ENCODE measurements around the gene CLK1.
"Not testable (repeated sequence)": the region's sequence is repeated elsewhere in the genome, so short reads cannot be mapped to it uniquely, and the experiment has no call there.

CLK1 gene

GRCh38 chr2:200828104-200828503, 36.4 kb downstream of the CLK1 start:
- H3K27me3 ChIP-seq (replicated peaks in 2 of 5; ENCODE audit: control insufficient read depth in 4 of 5, insufficient read depth in 5 of 5, low read length in 4 of 5): no peaks in the 10 kb centered on the region
- POLR2A ChIA-PET: no interaction called here
- no peaks in the 10 kb centered on the region for H3K4me1 ChIP-seq (ENCODE audit: control extremely low read depth in 1 of 4, control insufficient read depth in 4 of 4, insufficient read depth in 4 of 4, low read length in 3 of 4)
- H3K9me3 ChIP-seq (ENCODE audit: control extremely low read depth in 1 of 5, control insufficient read depth in 4 of 5, insufficient read depth in 2 of 5, low read depth in 1 of 5, low read length in 4 of 5): no peaks in the 10 kb centered on the region
- DNase-seq: no peak
- peaks cover 0 to 3% (median under 1%) of the 10 kb centered on the region in 4 experiments for H3K36me3 ChIP-seq (ENCODE audit: control insufficient read depth in 4 of 4, insufficient read depth in 4 of 4, low read length in 3 of 4)
- 100% methylated on average over 1 of the region's 2 CpGs for WGBS (ENCODE audit: insufficient coverage)
- H3K4me3 ChIP-seq (ENCODE audit: control insufficient read depth in 1 of 7, extremely low read depth in 1 of 7, insufficient read depth in 4 of 7, low read depth in 2 of 7, low read length in 6 of 7): no peak overlapping the region
- CTCF ChIA-PET: interaction anchor here (0.8 to 2.0 kb wide), 7 partner anchors 10 to 31 kb away, joined by 3 to 8 read pairs (median 3); no protein-coding TSS in a partner anchor
- no peak overlapping the region for H3K27ac ChIP-seq (ENCODE audit: insufficient read depth in 1 of 2, low read depth in 1 of 2, low read length in 2 of 2, poor library complexity in 1 of 2, severe bottlenecking in 2 of 2)

GRCh38 chr2:200821686-200822245, 42.7 kb downstream of the CLK1 start:
- H3K36me3 ChIP-seq (ENCODE audit: control insufficient read depth in 4 of 4, insufficient read depth in 4 of 4, low read length in 3 of 4): peaks cover 24 to 53% (median 42%) of the 10 kb centered on the region in 4 experiments
- H3K27ac ChIP-seq (ENCODE audit: insufficient read depth in 1 of 2, low read depth in 1 of 2, low read length in 2 of 2, poor library complexity in 1 of 2, severe bottlenecking in 2 of 2): no peak overlapping the region
- H3K4me1 ChIP-seq (ENCODE audit: control extremely low read depth in 1 of 4, control insufficient read depth in 4 of 4, insufficient read depth in 4 of 4, low read length in 3 of 4): no peaks in the 10 kb centered on the region
- no peaks in the 10 kb centered on the region for H3K27me3 ChIP-seq (replicated peaks in 2 of 5; ENCODE audit: control insufficient read depth in 4 of 5, insufficient read depth in 5 of 5, low read length in 4 of 5)
- DNase-seq: no peak
- ChIA-PET POLR2A (no interaction called here), CTCF (no interaction called here)
- no peaks in the 10 kb centered on the region for H3K9me3 ChIP-seq (ENCODE audit: control extremely low read depth in 1 of 5, control insufficient read depth in 4 of 5, insufficient read depth in 2 of 5, low read depth in 1 of 5, low read length in 4 of 5)
- H3K4me3 ChIP-seq (ENCODE audit: control insufficient read depth in 1 of 7, extremely low read depth in 1 of 7, insufficient read depth in 4 of 7, low read depth in 2 of 7, low read length in 6 of 7): no peak overlapping the region
- WGBS (ENCODE audit: insufficient coverage): 98% methylated on average over 5 of the region's 6 CpGs

GRCh38 chr2:200820573-200821234, 43.8 kb downstream of the CLK1 start:
- no peaks in the 10 kb centered on the region for H3K4me1 ChIP-seq (ENCODE audit: control extremely low read depth in 1 of 4, control insufficient read depth in 4 of 4, insufficient read depth in 4 of 4, low read length in 3 of 4)
- H3K9me3 ChIP-seq (ENCODE audit: control extremely low read depth in 1 of 5, control insufficient read depth in 4 of 5, insufficient read depth in 2 of 5, low read depth in 1 of 5, low read length in 4 of 5): no peaks in the 10 kb centered on the region
- H3K27me3 ChIP-seq (replicated peaks in 2 of 5; ENCODE audit: control insufficient read depth in 4 of 5, insufficient read depth in 5 of 5, low read length in 4 of 5): no peaks in the 10 kb centered on the region
- DNase-seq: no peak
- no peak overlapping the region for H3K4me3 ChIP-seq (ENCODE audit: control insufficient read depth in 1 of 7, extremely low read depth in 1 of 7, insufficient read depth in 4 of 7, low read depth in 2 of 7, low read length in 6 of 7)
- POLR2A ChIA-PET: interaction anchor here (0.6 kb wide), 1 partner anchor 90 kb away, joined by 3 read pairs; no protein-coding TSS in a partner anchor
- H3K27ac ChIP-seq (ENCODE audit: insufficient read depth in 1 of 2, low read depth in 1 of 2, low read length in 2 of 2, poor library complexity in 1 of 2, severe bottlenecking in 2 of 2): no peak overlapping the region
- WGBS (ENCODE audit: insufficient coverage): 100% methylated on average over 2 of the region's 5 CpGs
- CTCF ChIA-PET: interaction anchor here (1.7 to 2.7 kb wide), 3 partner anchors 12 to 38 kb away, joined by 4 to 11 read pairs (median 7); no protein-coding TSS in a partner anchor
- H3K36me3 ChIP-seq (ENCODE audit: control insufficient read depth in 4 of 4, insufficient read depth in 4 of 4, low read length in 3 of 4): peaks cover 27 to 64% (median 51%) of the 10 kb centered on the region in 4 experiments

GRCh38 chr2:200818732-200819131, 45.7 kb downstream of the CLK1 start:
- H3K27me3 ChIP-seq (replicated peaks in 2 of 5; ENCODE audit: control insufficient read depth in 4 of 5, insufficient read depth in 5 of 5, low read length in 4 of 5); DNase-seq; POLR2A ChIA-PET; H3K4me3 ChIP-seq (ENCODE audit: control insufficient read depth in 1 of 7, extremely low read depth in 1 of 7, insufficient read depth in 4 of 7, low read depth in 2 of 7, low read length in 6 of 7); H3K9me3 ChIP-seq (ENCODE audit: control extremely low read depth in 1 of 5, control insufficient read depth in 4 of 5, insufficient read depth in 2 of 5, low read depth in 1 of 5, low read length in 4 of 5); H3K4me1 ChIP-seq (ENCODE audit: control extremely low read depth in 1 of 4, control insufficient read depth in 4 of 4, insufficient read depth in 4 of 4, low read length in 3 of 4); H3K27ac ChIP-seq (ENCODE audit: insufficient read depth in 1 of 2, low read depth in 1 of 2, low read length in 2 of 2, poor library complexity in 1 of 2, severe bottlenecking in 2 of 2): not testable (repeated sequence)
- CTCF ChIA-PET: interaction anchor here (0.7 to 3.0 kb wide), 7 partner anchors 9 to 40 kb away, joined by 3 to 11 read pairs (median 4); no protein-coding TSS in a partner anchor
- H3K36me3 ChIP-seq (ENCODE audit: control insufficient read depth in 4 of 4, insufficient read depth in 4 of 4, low read length in 3 of 4): peaks cover 39 to 83% (median 63%) of the 10 kb centered on the region in 4 experiments
- 100% methylated on average over 1 of the region's 3 CpGs for WGBS (ENCODE audit: insufficient coverage)

GRCh38 chr2:200814917-200815316, 49.5 kb downstream of the CLK1 start:
- WGBS (ENCODE audit: insufficient coverage): no CpG with 5 or more reads among the region's 1 CpG
- Histone ChIP-seq H3K27ac (ENCODE audit: insufficient read depth in 1 of 2, low read depth in 1 of 2, low read length in 2 of 2, poor library complexity in 1 of 2, severe bottlenecking in 2 of 2) (no peak overlapping the region), H3K27me3 (replicated peaks in 2 of 5; ENCODE audit: control insufficient read depth in 4 of 5, insufficient read depth in 5 of 5, low read length in 4 of 5) (no peaks in the 10 kb centered on the region), H3K36me3 (ENCODE audit: control insufficient read depth in 4 of 4, insufficient read depth in 4 of 4, low read length in 3 of 4) (peaks cover 23 to 69% (median 49%) of the 10 kb centered on the region in 4 experiments), H3K4me1 (ENCODE audit: control extremely low read depth in 1 of 4, control insufficient read depth in 4 of 4, insufficient read depth in 4 of 4, low read length in 3 of 4) (peaks cover 16 to 33% (median 22%) of the 10 kb centered on the region in 4 experiments), H3K4me3 (ENCODE audit: control insufficient read depth in 1 of 7, extremely low read depth in 1 of 7, insufficient read depth in 4 of 7, low read depth in 2 of 7, low read length in 6 of 7) (no peak overlapping the region), H3K9me3 (ENCODE audit: control extremely low read depth in 1 of 5, control insufficient read depth in 4 of 5, insufficient read depth in 2 of 5, low read depth in 1 of 5, low read length in 4 of 5) (no peaks in the 10 kb centered on the region)
- CTCF ChIA-PET: interaction anchor here (1.0 to 1.8 kb wide), 3 partner anchors 13 to 43 kb away, joined by 3 to 5 read pairs (median 3); no protein-coding TSS in a partner anchor
- POLR2A ChIA-PET: no interaction called here
- DNase-seq: no peak

GRCh38 chr2:200814276-200814815, 50.1 kb downstream of the CLK1 start:
- Histone ChIP-seq H3K9me3 (ENCODE audit: control extremely low read depth in 1 of 5, control insufficient read depth in 4 of 5, insufficient read depth in 2 of 5, low read depth in 1 of 5, low read length in 4 of 5) (no peaks in the 10 kb centered on the region), H3K4me3 (ENCODE audit: control insufficient read depth in 1 of 7, extremely low read depth in 1 of 7, insufficient read depth in 4 of 7, low read depth in 2 of 7, low read length in 6 of 7) (no peak overlapping the region), H3K27ac (ENCODE audit: insufficient read depth in 1 of 2, low read depth in 1 of 2, low read length in 2 of 2, poor library complexity in 1 of 2, severe bottlenecking in 2 of 2) (no peak overlapping the region), H3K4me1 (ENCODE audit: control extremely low read depth in 1 of 4, control insufficient read depth in 4 of 4, insufficient read depth in 4 of 4, low read length in 3 of 4) (peaks cover 16 to 35% (median 23%) of the 10 kb centered on the region in 4 experiments), H3K27me3 (replicated peaks in 2 of 5; ENCODE audit: control insufficient read depth in 4 of 5, insufficient read depth in 5 of 5, low read length in 4 of 5) (no peaks in the 10 kb centered on the region), H3K36me3 (ENCODE audit: control insufficient read depth in 4 of 4, insufficient read depth in 4 of 4, low read length in 3 of 4) (peaks cover 23 to 63% (median 47%) of the 10 kb centered on the region in 4 experiments)
- DNase-seq: no peak
- CTCF ChIA-PET: interaction anchor here (0.9 to 1.8 kb wide), 5 partner anchors 10 to 103 kb away, joined by 3 to 5 read pairs (median 3); no protein-coding TSS in a partner anchor
- WGBS (ENCODE audit: insufficient coverage): 100% methylated on average over 2 of the region's 3 CpGs
- POLR2A ChIA-PET: no interaction called here

All from common myeloid progenitor, CD34-positive (primary cell).